Measurements from ENCODE around the gene TMEM25.

The TMEM25 gene

GRCh38 chr11:118581057-118581456 is 50.1 kb downstream of the TMEM25 start:
- no peak for DNase-seq (ENCODE audit: low read depth in 3 of 3)

Measured in stimulated activated CD4-positive, alpha-beta T cell treated with anti-CD3 and anti-CD28 coated beads, TNF-alpha, amount 100 ng/mL, for 48 hours (primary cell).